Neural progenitor cell (in vitro differentiated cells): ENCODE data around the gene RAP2C.

ENCODE experiments used
- EZH2 ChIP-seq: fragments of 200-600 bp; sonication (generic); IDR thresholded peaks from 2 replicates; pipeline ENCODE4 v1.6.1; 2017; ENCODE audit warnings: antibody characterized with exemption, mild to moderate bottlenecking, moderate library complexity
- EZH2phosphoT487 ChIP-seq: fragments of 200-600 bp; sonication (generic); IDR thresholded peaks from 2 replicates; pipeline ENCODE4 v1.6.1; 2017; ENCODE audit warnings: antibody characterized with exemption
- TF ChIP-seq, protein P1 (sequence below): fragments of 200-600 bp; sonication (generic); IDR thresholded peaks from 2 replicates; pipeline ENCODE4 v1.5.1; 2017; ENCODE audit warnings: antibody characterized with exemption, mild to moderate bottlenecking

DNA sequence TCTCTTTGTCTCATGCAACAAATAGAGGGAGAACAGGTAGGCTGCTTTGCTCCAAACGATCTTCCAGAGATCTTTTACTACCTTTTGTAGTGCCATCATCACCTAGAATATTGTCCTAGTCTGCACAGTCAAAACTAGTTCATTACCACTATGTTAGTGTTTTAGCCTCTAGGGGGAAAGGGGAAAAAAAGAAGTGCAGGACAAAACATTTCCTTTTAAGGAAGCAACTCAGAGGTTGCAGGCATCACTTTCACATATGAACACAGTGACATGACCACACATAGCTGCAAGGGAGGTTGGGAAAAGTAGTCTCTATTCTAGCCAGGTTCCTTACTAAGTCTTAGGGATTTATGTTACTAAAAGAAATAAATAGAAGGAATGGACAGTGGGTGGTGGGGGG lies 39.3 kb upstream of the RAP2C start:
- TF ChIP-seq, protein P1, sequence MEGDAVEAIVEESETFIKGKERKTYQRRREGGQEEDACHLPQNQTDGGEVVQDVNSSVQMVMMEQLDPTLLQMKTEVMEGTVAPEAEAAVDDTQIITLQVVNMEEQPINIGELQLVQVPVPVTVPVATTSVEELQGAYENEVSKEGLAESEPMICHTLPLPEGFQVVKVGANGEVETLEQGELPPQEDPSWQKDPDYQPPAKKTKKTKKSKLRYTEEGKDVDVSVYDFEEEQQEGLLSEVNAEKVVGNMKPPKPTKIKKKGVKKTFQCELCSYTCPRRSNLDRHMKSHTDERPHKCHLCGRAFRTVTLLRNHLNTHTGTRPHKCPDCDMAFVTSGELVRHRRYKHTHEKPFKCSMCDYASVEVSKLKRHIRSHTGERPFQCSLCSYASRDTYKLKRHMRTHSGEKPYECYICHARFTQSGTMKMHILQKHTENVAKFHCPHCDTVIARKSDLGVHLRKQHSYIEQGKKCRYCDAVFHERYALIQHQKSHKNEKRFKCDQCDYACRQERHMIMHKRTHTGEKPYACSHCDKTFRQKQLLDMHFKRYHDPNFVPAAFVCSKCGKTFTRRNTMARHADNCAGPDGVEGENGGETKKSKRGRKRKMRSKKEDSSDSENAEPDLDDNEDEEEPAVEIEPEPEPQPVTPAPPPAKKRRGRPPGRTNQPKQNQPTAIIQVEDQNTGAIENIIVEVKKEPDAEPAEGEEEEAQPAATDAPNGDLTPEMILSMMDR: no peak
- TF ChIP-seq EZH2: no peak
- TF ChIP-seq EZH2phosphoT487: no peak
